Astrocyte (in vitro differentiated cells and primary cell): ENCODE results near the gene FNDC11. TPM values are rescaled to one million over a fixed set of nuclear protein-coding genes. Genes with fewer than 3 reads are reported as not detected.

Experiments
- DNase-seq: peaks from one replicate; pipeline ENCODE4 v3.0.0-alpha.2; 2010; ENCODE audit warnings: low read depth
- FAIRE-seq: peaks from 2 replicates; lab custom pipeline; 2011; peaks lifted over from hg19 to GRCh38; lab: Jason Lieb, UNC
- H2AFZ ChIP-seq: 2 replicates; pipeline ENCODE4 v1.6.0; 2012; ENCODE audit warnings: low read depth, low read length, inconsistent platforms
- H3K27ac ChIP-seq: 2 replicates; pipeline ENCODE4 v1.5.1; 2011; ENCODE audit warnings: low read depth, low read length, inconsistent platforms
- H3K27me3 ChIP-seq: 2 replicates; pipeline ENCODE4 v1.6.0; 2011; ENCODE audit warnings: low read length, inconsistent platforms; ENCODE audit not compliant: insufficient read depth
- H3K36me3 ChIP-seq: 2 replicates; pipeline ENCODE4 v1.5.1; 2011; ENCODE audit warnings: low read length, inconsistent platforms; ENCODE audit not compliant: insufficient read depth
- H3K4me1 ChIP-seq: 2 replicates; pipeline ENCODE4 v1.5.1; 2011; ENCODE audit warnings: low read length, inconsistent platforms; ENCODE audit not compliant: insufficient read depth
- H3K4me2 ChIP-seq: 2 replicates; pipeline ENCODE4 v1.6.0; 2012; ENCODE audit warnings: low read length, inconsistent platforms
- H3K4me3 ChIP-seq: 2 replicates; pipeline ENCODE4 v1.5.1; 2011; ENCODE audit warnings: low read depth, mild to moderate bottlenecking, low read length, inconsistent platforms; ENCODE audit not compliant: insufficient read depth
- H3K79me2 ChIP-seq: 2 replicates; pipeline ENCODE4 v1.6.0; 2012; ENCODE audit warnings: mild to moderate bottlenecking, low read length, inconsistent platforms; ENCODE audit not compliant: insufficient read depth
- H3K9ac ChIP-seq: 2 replicates; pipeline ENCODE4 v1.6.0; 2012; ENCODE audit warnings: mild to moderate bottlenecking, low read length, inconsistent platforms
- H3K9me3 ChIP-seq: 2 replicates; pipeline ENCODE4 v1.5.1; 2012; ENCODE audit warnings: low read depth, mild to moderate bottlenecking, low read length, inconsistent platforms; ENCODE audit not compliant: insufficient read depth
- H4K20me1 ChIP-seq: 2 replicates; pipeline ENCODE4 v1.6.0; 2012; ENCODE audit warnings: low read length, inconsistent platforms; ENCODE audit not compliant: insufficient read depth
- H3K27ac Mint-ChIP-seq: one replicate; pipeline ENCODE4 v1.8.0; 2021; ENCODE audit warnings: mild to moderate bottlenecking, mixed read lengths; ENCODE audit not compliant: unreplicated experiment
- H3K27me3 Mint-ChIP-seq: one replicate; pipeline ENCODE4 v1.8.0; 2021; ENCODE audit warnings: low read depth, mixed read lengths; ENCODE audit not compliant: unreplicated experiment
- H3K36me3 Mint-ChIP-seq: one replicate; pipeline ENCODE4 v1.8.0; 2021; ENCODE audit warnings: low read depth, mixed read lengths; ENCODE audit not compliant: unreplicated experiment
- H3K4me1 Mint-ChIP-seq: one replicate; pipeline ENCODE4 v1.8.0; 2021; ENCODE audit warnings: low read depth, mixed read lengths; ENCODE audit not compliant: unreplicated experiment
- H3K4me3 Mint-ChIP-seq: one replicate; pipeline ENCODE4 v1.8.0; 2021; ENCODE audit warnings: mild to moderate bottlenecking, moderate library complexity, mixed read lengths; ENCODE audit not compliant: unreplicated experiment
- H3K9me3 Mint-ChIP-seq: one replicate; pipeline ENCODE4 v1.8.0; 2021; ENCODE audit warnings: mild to moderate bottlenecking, mixed read lengths; ENCODE audit not compliant: unreplicated experiment
- EZH2 ChIP-seq: IDR thresholded peaks from 2 replicates; pipeline ENCODE4 v1.6.1; 2012; ENCODE audit warnings: mild to moderate bottlenecking, low read length, inconsistent platforms; ENCODE audit not compliant: insufficient read depth
- total RNA-seq: library from RNA; stranded (reverse); gene quantifications from 2 replicates; pipeline ENCODE4 v1.2.1, GENCODE V29; 2021
- TF ChIP-seq, protein P1 (sequence below): IDR thresholded peaks from 2 replicates; pipeline ENCODE4 v1.5.1; 2011; ENCODE audit warnings: low read depth, mild to moderate bottlenecking, inconsistent platforms, low read length, moderate library complexity; ENCODE audit not compliant: insufficient read depth

The FNDC11 gene
- total RNA-seq, 1 donor from 2014 or later, result 0.20 TPM

DNA sequence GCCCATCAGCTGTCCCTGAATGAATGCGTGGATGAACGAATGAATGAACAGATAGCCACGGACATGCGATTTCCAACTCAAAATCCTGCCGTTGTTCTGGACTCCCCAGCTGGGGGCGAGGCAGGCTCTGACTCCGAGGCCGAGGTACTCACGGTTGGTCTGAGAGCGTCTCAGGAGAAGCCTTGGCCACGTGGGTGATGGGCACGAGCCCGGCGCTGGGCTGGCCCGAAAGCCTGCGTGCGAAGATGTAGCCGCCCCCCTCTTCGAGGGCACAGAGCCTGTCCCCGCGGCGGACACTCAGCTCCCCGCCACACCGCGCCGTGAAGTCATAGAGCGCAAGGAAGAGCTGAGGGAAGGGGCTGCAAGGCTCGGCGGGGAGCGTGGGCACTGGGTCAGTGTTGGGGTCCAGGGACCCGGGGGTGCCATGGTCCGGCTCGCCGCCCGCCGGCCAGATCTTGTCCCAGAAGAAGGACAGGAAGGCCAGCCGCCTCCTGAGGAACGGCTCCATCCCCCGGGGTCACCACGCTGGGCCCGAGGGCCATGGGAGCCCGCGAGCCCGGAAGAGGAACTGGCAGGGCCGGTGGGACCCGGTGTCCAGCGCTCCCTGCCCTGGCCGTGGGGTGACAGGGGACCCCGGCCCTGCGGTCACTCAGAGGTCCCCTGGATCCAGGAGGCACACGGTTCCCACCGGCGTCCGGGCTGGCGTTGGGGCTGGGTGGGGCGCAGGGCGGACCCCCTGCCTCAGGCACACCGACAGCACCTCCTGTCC is 6.8 kb upstream of the FNDC11 start:
- Mint-ChIP-seq H3K27ac (no peak overlapping the region), H3K36me3 (peaks cover 2% of the 10 kb centered on the region), H3K4me3 (no peak overlapping the region), H3K4me1 (peaks cover 2% of the 10 kb centered on the region), H3K9me3 (no peaks in the 10 kb centered on the region), H3K27me3 (peaks cover 7% of the 10 kb centered on the region)
- Histone ChIP-seq H3K9ac (no peak overlapping the region), H3K4me3 (no peak overlapping the region), H4K20me1 (no peaks in the 10 kb centered on the region), H3K27me3 (no peaks in the 10 kb centered on the region), H2AFZ (no peak overlapping the region), H3K4me2 (no peak overlapping the region), H3K4me1 (no peaks in the 10 kb centered on the region), H3K27ac (no peak overlapping the region), H3K36me3 (no peaks in the 10 kb centered on the region), H3K79me2 (no peaks in the 10 kb centered on the region), H3K9me3 (no peaks in the 10 kb centered on the region)
- DNase-seq (no peak), FAIRE-seq (no peak)
- TF ChIP-seq EZH2, result peak; percentile 26
- TF ChIP-seq, protein P1, sequence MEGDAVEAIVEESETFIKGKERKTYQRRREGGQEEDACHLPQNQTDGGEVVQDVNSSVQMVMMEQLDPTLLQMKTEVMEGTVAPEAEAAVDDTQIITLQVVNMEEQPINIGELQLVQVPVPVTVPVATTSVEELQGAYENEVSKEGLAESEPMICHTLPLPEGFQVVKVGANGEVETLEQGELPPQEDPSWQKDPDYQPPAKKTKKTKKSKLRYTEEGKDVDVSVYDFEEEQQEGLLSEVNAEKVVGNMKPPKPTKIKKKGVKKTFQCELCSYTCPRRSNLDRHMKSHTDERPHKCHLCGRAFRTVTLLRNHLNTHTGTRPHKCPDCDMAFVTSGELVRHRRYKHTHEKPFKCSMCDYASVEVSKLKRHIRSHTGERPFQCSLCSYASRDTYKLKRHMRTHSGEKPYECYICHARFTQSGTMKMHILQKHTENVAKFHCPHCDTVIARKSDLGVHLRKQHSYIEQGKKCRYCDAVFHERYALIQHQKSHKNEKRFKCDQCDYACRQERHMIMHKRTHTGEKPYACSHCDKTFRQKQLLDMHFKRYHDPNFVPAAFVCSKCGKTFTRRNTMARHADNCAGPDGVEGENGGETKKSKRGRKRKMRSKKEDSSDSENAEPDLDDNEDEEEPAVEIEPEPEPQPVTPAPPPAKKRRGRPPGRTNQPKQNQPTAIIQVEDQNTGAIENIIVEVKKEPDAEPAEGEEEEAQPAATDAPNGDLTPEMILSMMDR, result no peak

DNA sequence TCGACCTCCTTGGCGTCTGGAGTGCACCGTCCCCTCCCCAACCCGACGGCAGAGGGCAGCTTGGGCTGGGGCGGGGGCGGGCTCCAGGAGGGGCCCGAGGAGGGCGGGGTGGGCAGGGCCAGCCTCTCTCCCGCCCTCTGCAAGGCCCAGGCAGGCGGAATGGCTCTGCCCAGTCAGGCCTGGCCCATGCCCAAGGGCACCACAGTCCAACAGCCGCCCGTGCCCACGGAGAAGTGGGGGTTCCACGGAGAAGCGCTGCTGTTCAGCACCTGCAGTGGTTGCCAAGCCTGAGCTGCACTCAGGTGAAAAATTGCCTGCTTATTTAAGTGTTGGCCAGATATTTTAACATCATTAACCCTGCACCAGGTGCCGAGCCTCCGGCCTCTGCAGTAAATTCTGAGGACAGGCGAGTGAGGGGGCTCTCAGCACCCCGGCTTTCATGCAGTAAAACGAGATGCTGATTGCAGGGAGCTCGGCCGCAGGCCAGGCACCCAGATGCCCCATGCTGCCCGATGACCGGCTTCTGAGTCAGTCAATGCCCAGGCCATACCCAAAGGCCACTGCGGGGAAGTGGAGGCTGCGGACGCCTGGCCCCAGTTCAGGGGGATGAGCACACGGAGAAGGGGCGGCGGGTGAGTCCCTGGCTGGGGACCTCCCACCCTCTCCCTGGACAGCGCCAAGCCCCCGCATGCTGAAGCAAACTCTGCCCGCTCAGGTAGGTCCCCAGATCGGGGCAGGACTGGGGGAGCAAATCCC is 6.1 kb upstream of the FNDC11 start, which contains the start of gene SRMS:
Gene SRMS, minus strand, starts transcription at position 25 of the 756 bp plus-strand sequence. CDS start 286 bp downstream, outside the sequence.
- Histone ChIP-seq H3K36me3 (no peaks in the 10 kb centered on the region), H3K4me3 (no peak within 1 kb of the TSS), H3K27ac (no peak within 1 kb of the TSS), H3K9me3 (no peaks in the 10 kb centered on the region), H2AFZ (no peak within 1 kb of the TSS), H3K4me2 (no peak within 1 kb of the TSS), H3K9ac (no peak within 1 kb of the TSS), H3K4me1 (no peaks in the 10 kb centered on the region), H3K79me2 (no peaks in the 10 kb centered on the region), H4K20me1 (no peaks in the 10 kb centered on the region), H3K27me3 (no peaks in the 10 kb centered on the region)
- FAIRE-seq (no peak), DNase-seq (no peak)
- peaks cover 2% of the 10 kb centered on the region for H3K36me3 Mint-ChIP-seq
- no peak within 1 kb of the TSS for H3K27ac Mint-ChIP-seq
- H3K9me3 Mint-ChIP-seq, result no peaks in the 10 kb centered on the region
- peaks cover 2% of the 10 kb centered on the region for H3K4me1 Mint-ChIP-seq
- TF ChIP-seq, protein P1, result no peak
- no peak for TF ChIP-seq EZH2
- no peak within 1 kb of the TSS for H3K4me3 Mint-ChIP-seq
- H3K27me3 Mint-ChIP-seq, result peaks cover 7% of the 10 kb centered on the region
